Kidney epithelial cell (primary cell): Measurements from ENCODE around the gene NUP133. TPM values are rescaled to one million over a fixed set of nuclear protein-coding genes. Genes with fewer than 3 reads are reported as not detected.
"Not testable (repeated sequence)": the region's sequence is repeated elsewhere in the genome, so short reads cannot be mapped to it uniquely, and the experiment has no call there.

Source experiments
- DNase-seq: peaks from one replicate; pipeline ENCODE4 v3.0.0-alpha.2; 2010; ENCODE audit warnings: low read depth
- H3K27me3 ChIP-seq: 2 replicates; pipeline ENCODE4 v1.6.0; 2011; ENCODE audit warnings: low read length; ENCODE audit not compliant: control insufficient read depth, insufficient read depth
- H3K36me3 ChIP-seq: 2 replicates; pipeline ENCODE4 v1.5.1; 2011; ENCODE audit warnings: low read length; ENCODE audit not compliant: control insufficient read depth, insufficient read depth
- H3K4me3 ChIP-seq: 2 replicates; pipeline ENCODE4 v1.5.1; 2011; ENCODE audit warnings: low read depth, mild to moderate bottlenecking, control low read depth, low read length
- total RNA-seq: library from RNA; depleted of rRNA; stranded (reverse); fragments of >200 nt; gene quantifications from 2 replicates; pipeline ENCODE4 v1.2.3, GENCODE V29; 2015
- TF ChIP-seq, protein P1 (sequence below): IDR thresholded peaks from 2 replicates; pipeline ENCODE4 v1.5.1; 2011; ENCODE audit warnings: mild to moderate bottlenecking, moderate library complexity, low read length, control low read depth, inconsistent platforms; ENCODE audit not compliant: insufficient read depth, poor library complexity, severe bottlenecking

The NUP133 gene
- total RNA-seq, 1 donor from 2014 or later, result 28.6 TPM

DNA sequence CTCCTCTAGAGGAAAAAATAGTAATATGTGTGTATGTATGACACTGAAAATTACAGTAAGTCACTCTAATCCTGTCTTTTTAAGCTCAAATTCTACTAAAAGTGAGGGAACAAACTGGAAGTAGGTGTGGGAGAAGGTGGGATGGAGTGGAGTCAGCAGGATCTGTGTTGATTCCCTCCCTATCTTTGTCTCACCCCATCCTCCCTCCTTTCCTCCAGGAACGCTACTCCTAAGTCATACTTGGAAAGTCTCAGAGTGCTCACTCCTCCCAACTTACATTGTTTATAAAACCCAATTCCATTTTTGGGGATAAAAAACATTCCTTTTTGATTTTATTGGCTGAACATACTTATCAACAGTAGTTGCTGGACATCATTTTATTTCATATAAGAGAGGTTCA lies 14.9 kb upstream of the NUP133 start:
- Histone ChIP-seq H3K36me3 (no peaks in the 10 kb centered on the region), H3K27me3 (no peaks in the 10 kb centered on the region), H3K4me3 (no peak overlapping the region)
- DNase-seq, result no peak
- TF ChIP-seq, protein P1, sequence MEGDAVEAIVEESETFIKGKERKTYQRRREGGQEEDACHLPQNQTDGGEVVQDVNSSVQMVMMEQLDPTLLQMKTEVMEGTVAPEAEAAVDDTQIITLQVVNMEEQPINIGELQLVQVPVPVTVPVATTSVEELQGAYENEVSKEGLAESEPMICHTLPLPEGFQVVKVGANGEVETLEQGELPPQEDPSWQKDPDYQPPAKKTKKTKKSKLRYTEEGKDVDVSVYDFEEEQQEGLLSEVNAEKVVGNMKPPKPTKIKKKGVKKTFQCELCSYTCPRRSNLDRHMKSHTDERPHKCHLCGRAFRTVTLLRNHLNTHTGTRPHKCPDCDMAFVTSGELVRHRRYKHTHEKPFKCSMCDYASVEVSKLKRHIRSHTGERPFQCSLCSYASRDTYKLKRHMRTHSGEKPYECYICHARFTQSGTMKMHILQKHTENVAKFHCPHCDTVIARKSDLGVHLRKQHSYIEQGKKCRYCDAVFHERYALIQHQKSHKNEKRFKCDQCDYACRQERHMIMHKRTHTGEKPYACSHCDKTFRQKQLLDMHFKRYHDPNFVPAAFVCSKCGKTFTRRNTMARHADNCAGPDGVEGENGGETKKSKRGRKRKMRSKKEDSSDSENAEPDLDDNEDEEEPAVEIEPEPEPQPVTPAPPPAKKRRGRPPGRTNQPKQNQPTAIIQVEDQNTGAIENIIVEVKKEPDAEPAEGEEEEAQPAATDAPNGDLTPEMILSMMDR, result no peak

DNA sequence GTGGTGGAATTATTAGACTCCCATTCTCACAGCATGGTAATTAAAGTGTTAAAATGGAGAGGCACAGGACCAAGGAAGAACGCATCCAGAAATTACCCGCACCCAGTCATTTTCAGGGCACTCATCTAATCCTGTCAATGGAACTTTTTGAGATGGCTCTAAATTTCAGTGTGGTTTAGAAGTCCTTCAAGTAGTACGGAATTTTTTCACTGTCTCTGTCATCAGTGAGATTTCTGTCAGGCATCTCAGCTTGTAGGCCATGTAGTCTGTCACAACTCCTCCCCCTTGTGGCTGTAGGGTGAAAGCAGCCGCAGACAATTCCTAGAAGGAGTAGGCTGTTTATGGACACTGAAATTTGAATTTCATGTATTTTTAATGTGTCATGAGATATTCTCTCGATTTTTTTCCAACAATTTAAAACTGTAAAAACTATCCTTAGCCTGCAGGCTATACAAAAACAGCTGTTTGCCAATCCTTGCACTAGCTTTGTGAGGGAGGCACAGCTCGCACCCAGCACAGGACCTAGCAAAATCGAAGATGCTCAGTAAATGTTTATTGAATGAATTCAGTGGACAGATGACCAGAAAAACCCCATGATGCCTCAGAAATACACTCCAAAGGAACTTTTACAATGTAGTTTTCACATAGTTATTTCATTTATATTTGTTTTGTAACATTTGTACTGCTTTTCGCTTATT lies 6.6 kb upstream of the NUP133 start:
- Histone ChIP-seq H3K36me3 (no peaks in the 10 kb centered on the region), H3K27me3 (no peaks in the 10 kb centered on the region), H3K4me3 (no peak overlapping the region)
- TF ChIP-seq, protein P1, result peak; percentile 87
- DNase-seq, result peak; percentile 35

DNA sequence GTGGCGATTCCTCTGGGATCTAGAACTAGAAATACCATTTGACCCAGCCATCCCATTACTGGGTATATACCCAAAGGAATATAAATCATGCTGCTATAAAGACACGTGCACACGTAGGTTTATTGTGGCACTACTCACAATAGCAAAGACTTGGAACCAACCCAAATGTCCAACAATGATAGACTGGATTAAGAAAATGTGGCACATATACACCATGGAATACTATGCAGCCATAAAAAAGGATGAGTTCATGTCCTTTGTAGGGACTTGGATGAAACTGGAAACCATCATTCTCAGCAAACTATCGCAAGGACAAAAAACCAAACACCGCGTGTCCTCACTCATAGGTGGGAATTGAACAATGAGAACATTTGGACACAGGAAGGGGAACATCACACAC lies 3.5 kb upstream of the NUP133 start:
- not testable (repeated sequence) for DNase-seq, H3K27me3 ChIP-seq, H3K36me3 ChIP-seq, H3K4me3 ChIP-seq

DNA sequence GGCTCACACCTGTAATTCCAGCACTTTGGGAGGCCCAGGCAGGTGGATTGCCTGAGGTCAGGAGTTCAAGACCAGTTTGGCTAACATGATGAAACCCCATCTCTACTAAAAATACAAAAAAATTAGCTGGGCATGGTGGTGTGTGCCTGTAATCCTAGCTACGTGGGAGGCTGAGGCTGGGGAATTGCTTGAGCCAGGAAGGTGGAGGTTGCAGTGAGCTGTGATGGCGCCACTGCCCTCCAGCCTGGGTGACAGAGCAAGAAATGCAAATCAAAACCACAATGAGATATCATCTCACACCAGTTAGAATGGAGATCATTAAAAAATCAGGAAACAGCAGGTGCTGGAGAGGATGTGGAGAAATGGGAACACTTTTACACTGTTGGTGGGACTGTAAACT lies 3.1 kb upstream of the NUP133 start:
- H3K27me3 ChIP-seq, H3K36me3 ChIP-seq, DNase-seq, H3K4me3 ChIP-seq: not testable (repeated sequence)

DNA sequence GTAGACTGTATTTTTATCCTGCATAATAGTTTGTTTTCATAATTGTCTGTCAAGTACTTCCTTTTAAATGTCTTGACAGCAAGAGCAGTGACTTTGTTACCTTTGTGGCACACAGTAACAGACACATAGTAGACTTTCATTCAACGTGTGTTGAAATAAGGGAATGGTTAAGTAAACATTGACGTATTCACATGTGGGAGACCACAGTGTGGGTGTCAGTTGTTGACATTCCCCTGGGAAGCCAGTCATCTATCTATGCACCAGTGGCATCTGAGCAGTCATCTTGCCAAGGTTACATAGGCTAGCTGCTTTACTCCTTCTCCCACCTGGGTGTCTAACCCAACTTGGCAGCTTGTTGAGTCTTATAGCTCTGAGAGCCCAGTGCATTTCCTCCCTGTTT lies 1.4 kb upstream of the NUP133 start:
- no peaks in the 10 kb centered on the region for H3K27me3 ChIP-seq
- TF ChIP-seq, protein P1, result no peak
- peak; percentile 21 for DNase-seq

DNA sequence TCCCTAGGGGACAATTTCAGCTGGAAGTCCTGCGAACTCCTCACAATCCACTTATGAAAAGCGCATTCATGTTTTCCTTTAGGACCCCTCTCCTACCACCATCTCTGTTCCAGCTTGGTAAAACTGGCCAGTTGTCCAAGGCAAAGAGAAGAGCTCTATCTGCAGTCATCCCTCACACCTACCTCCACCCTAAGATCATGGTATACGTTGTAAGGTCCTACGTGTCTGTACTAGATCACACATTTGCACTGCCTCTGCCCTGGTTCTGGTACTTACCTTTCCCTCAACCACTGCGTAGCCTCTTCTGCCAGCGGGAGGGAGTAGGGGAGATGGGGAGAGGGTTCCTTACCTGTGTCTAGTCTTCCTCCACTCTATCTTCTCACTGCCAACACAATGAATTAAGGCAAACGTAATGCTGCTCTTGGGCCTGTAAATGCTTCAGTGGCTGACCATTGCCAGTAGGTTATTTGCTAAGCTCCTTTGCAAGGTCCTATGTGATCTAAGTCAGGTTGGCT lies 739 bp upstream of the NUP133 start:
- no peaks in the 10 kb centered on the region for H3K36me3 ChIP-seq
- peak overlapping the region; percentile 91 for H3K4me3 ChIP-seq
- TF ChIP-seq, protein P1, result no peak
- DNase-seq, result no peak
- no peaks in the 10 kb centered on the region for H3K27me3 ChIP-seq

More for the DNA sequence above, 1.4 kb upstream of the NUP133 start:
- Histone ChIP-seq H3K36me3 (no peaks in the 10 kb centered on the region), H3K4me3 (no peak overlapping the region)

DNA sequence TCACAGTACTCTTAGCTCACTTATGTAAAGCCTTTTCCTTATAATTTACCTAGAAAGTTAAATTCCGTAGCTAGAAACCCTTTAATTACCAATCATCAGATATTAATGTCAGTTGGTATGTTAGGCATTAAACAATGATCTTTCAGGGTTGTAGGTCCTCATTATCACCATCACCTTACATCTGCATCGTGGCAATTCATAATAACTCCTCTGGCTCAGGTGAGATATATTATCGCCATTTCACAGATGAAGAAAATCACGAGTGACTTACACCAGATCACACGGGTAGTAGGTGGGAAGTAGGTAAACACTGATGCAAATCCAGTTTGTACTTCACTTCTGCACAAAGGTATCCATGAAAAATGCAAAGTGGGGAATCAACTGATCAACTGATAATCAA lies 639 bp downstream of the NUP133 start:
- TF ChIP-seq, protein P1, result no peak
- no peak for DNase-seq
- no peaks in the 10 kb centered on the region for H3K36me3 ChIP-seq
- H3K27me3 ChIP-seq, result no peaks in the 10 kb centered on the region
- peak overlapping the region; percentile 91 for H3K4me3 ChIP-seq
